ENCODE results near the gene FUNDC1. TPM values are rescaled to one million over a fixed set of nuclear protein-coding genes. Genes with fewer than 3 reads are reported as not detected.
"Not testable (repeated sequence)": the region's sequence is repeated elsewhere in the genome, so short reads cannot be mapped to it uniquely, and the experiment has no call there.

FUNDC1 gene, protein sequence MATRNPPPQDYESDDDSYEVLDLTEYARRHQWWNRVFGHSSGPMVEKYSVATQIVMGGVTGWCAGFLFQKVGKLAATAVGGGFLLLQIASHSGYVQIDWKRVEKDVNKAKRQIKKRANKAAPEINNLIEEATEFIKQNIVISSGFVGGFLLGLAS
- total RNA-seq (2014; rRNA removed; shearing (Covaris generic)): 15.9 and 19.4 TPM in 2 replicates

DNA sequence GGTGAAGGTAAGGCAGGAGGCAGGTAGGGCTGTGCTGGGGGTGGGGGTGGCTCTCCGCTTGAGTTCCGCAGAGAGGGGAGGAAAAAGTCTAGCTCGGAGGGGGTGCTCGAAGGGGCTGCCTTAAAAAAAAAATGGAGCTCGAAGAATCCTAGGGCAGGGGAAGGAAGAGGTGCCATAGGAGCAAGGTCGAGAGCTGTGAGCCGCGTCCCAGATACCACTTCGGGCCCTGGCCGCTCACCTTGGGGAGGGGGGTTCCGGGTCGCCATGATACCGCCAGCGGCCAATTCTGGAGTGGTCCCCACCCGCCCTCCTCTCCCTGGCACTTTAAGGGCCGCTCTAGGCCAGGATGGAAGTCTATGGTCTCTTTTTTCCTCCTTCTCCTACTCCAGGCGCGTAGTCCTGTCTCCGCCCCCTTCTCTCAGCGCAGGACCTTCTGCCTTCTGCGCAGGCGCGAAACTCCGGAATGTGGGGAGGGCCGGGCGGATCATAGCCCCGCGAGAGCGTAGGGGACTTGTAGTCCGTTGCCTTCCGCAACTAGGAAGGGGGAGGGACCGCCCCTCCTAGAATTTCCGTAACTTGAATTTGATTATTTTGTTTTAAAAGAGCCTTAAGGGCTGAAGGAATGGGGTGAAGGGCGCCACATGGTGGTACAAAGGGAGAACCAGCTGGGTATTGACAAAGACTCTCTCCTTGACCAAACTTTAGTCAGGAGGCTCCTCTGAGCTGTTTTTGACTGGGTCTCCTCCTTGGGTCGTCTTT is at the start of gene FUNDC1:
Gene FUNDC1, minus strand, starts transcription at position 293 of the 759 bp plus-strand sequence. Its CDS starts 27 bp downstream, at position 266.
- H3K27me3 ChIP-seq: no peaks in the 10 kb centered on the region
- peak within 1 kb of the TSS; percentile 70 for H3K4me3 ChIP-seq
- H3K4me1 ChIP-seq: no peaks in the 10 kb centered on the region
- no peaks in the 10 kb centered on the region for H3K9me3 ChIP-seq (replicated peaks)
- peak; percentile 90 to 92 for DNase-seq
- no peaks in the 10 kb centered on the region for H3K36me3 ChIP-seq
- H3K27ac ChIP-seq: peak within 1 kb of the TSS; percentile 75

DNA sequence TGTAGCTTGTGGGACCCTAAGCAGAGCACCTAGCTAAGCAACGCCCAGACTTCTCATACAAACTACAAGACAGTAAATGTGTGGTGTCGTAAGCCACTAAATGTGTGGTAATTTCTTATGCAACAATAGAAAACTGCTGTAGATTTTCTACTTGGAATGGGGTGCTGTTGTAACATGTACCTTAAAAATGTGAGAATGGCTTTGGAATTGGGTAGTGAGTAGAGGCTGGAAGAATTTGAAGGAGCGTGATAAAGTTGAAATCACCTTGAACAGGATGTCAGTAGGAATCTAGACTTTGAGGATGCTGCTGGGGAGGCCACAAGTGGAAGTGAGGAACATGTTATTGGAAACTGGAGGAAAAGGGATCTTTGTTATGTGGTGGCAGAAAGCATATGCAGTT is 43.2 kb upstream of the FUNDC1 start:
- H3K27ac ChIP-seq: no peak overlapping the region
- H3K36me3 ChIP-seq: no peaks in the 10 kb centered on the region
- no peak for DNase-seq
- H3K4me3 ChIP-seq: no peak overlapping the region
- no peaks in the 10 kb centered on the region for H3K9me3 ChIP-seq (replicated peaks)
- H3K4me1 ChIP-seq: no peaks in the 10 kb centered on the region
- H3K27me3 ChIP-seq: no peaks in the 10 kb centered on the region

DNA sequence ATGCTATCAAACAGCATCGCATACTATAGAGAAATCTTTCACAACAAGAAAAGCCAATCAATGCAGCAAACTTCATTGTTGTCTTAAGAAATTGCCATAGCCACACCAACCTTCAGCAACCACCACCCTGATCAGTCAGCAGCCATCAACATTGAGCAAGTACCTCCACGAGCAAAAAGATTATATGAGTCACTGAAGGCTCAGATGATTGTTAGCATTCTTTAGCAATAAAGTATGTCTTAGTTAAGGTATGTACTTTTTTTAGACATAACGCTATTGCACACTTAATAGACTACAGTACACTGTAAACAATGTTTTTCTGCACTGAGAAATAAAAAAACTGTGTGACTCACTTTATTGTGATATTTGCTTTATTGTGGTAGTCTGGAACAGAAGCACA is 37.8 kb upstream of the FUNDC1 start:
- DNase-seq: no peak
- H3K9me3 ChIP-seq (replicated peaks): no peaks in the 10 kb centered on the region

DNA sequence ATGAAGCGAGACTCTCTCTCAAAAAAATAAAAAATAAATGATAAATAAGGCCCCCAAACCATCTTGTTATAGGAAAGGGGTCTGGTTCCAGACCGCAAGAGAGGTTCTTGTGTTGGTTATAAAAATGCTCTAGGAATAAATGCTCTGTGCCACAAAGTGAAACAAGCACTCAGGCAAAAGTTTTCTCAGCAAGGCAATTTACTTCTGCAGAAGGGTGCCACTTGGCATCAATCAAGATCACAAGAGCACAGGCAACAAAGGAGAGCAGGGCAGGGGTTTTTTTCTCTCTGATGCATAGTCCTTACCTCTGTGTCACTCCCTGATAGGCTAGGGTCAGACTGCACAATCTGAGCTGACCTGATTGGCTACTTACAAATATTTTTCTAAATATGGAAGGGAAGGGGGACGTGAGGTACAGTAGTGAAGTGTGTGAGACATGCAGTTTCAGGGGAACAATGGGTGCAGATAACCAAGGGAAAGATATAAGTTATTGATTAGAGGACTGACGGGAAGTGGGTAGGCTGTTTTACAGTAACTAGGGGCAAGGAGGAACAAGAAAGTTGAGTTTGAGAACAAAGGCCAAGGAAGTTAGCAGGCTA is 29.8 kb upstream of the FUNDC1 start:
- Histone ChIP-seq H3K36me3 (no peaks in the 10 kb centered on the region), H3K27me3 (no peaks in the 10 kb centered on the region), H3K27ac (no peak overlapping the region), H3K4me3 (no peak overlapping the region), H3K4me1 (no peaks in the 10 kb centered on the region), H3K9me3 (replicated peaks) (no peaks in the 10 kb centered on the region)
- DNase-seq: no peak

More for the DNA sequence above, 37.8 kb upstream of the FUNDC1 start:
- Histone ChIP-seq H3K4me3 (no peak overlapping the region), H3K27me3 (no peaks in the 10 kb centered on the region), H3K36me3 (no peaks in the 10 kb centered on the region), H3K4me1 (no peaks in the 10 kb centered on the region), H3K27ac (no peak overlapping the region)

DNA sequence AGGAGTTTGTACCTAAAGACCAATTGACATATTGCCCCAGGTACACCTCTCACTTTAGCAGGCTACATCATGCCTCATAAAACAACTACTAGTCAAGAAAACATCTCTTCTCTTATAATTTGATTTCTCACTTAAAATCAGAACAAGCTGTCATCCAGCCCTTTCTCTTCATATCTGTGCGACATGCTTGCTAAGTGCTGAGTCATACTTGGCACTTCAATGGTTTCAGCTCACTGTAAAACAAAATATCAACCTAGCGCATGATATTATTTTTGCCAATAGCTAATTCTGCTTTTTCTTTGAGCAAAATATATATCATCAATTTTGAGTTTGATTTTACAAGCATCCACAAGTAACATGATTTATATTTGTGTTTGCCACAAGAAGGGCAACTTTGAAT is 27.9 kb upstream of the FUNDC1 start:
- no peak for DNase-seq
- H3K27me3 ChIP-seq: no peaks in the 10 kb centered on the region
- H3K4me3 ChIP-seq: no peak overlapping the region
- H3K27ac ChIP-seq: no peak overlapping the region
- no peaks in the 10 kb centered on the region for H3K4me1 ChIP-seq
- no peaks in the 10 kb centered on the region for H3K36me3 ChIP-seq
- no peaks in the 10 kb centered on the region for H3K9me3 ChIP-seq (replicated peaks)

DNA sequence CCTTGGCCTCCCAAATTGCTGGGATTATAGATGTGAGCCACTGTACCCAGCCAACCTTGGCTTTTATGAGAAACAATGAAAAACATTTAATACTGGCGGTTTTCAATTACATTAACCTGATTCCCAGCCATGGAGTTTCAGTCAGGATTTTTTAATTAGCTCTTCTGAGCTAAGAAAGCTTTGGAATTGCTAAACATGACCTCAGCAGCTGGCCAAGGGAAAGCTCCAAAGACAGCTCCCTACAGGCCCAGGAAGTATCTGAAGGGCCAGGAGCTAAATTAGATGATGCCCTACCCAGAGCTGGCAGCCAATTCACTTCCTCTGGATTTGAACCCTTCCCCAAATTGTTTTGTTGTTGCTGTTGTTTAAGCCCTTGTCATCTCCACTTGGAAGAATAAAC is 26.5 kb upstream of the FUNDC1 start:
- Histone ChIP-seq H3K4me1 (no peaks in the 10 kb centered on the region), H3K4me3 (no peak overlapping the region), H3K27me3 (no peaks in the 10 kb centered on the region), H3K9me3 (replicated peaks) (no peaks in the 10 kb centered on the region), H3K27ac (no peak overlapping the region), H3K36me3 (no peaks in the 10 kb centered on the region)
- DNase-seq: no peak

DNA sequence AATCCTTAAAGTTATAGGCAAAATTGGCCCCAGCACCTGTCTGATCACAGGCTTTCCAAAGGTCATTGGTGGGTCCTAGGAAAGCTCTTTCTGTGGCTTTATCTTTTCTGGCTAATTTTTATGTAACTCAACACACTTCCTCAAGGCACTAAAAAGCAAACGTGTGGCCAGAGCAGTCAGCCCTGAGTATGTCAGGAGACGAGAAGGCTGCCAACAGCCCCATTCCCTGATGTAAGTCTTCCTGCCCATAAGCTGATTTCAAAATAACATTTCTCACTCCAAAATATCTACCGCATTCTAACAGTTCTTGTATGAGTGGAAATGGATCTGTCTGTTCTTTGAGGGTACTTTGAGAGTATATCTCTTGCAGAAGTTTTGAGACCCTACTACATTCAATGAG is 25.5 kb upstream of the FUNDC1 start:
- H3K36me3 ChIP-seq: no peaks in the 10 kb centered on the region

DNA sequence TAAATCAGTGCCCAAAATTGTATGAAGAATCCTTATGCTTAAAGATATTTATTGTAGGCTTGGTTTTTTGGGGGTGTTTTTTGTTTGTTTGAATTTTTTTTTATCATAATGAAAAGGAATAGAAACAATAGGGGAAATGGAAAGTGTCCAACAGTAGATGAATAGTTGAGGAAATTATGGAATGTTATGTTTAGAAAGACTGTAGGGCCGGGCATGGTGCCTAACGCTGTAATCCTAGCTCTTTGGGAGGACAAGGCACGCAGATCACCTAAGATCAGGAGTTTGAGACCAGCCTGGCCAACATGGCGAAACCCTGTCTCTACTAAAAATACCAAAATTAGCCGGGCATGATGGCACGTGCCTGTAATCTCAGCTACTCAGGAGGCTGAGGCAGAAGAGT is 19.2 kb upstream of the FUNDC1 start:
- not testable (repeated sequence) for H3K4me1 ChIP-seq; H3K9me3 ChIP-seq (replicated peaks); DNase-seq; H3K4me3 ChIP-seq; H3K36me3 ChIP-seq; H3K27ac ChIP-seq; H3K27me3 ChIP-seq

More for the DNA sequence above, 25.5 kb upstream of the FUNDC1 start:
- Histone ChIP-seq H3K9me3 (replicated peaks) (no peaks in the 10 kb centered on the region), H3K27me3 (no peaks in the 10 kb centered on the region), H3K4me3 (no peak overlapping the region), H3K27ac (no peak overlapping the region), H3K4me1 (no peaks in the 10 kb centered on the region)
- DNase-seq: no peak

DNA sequence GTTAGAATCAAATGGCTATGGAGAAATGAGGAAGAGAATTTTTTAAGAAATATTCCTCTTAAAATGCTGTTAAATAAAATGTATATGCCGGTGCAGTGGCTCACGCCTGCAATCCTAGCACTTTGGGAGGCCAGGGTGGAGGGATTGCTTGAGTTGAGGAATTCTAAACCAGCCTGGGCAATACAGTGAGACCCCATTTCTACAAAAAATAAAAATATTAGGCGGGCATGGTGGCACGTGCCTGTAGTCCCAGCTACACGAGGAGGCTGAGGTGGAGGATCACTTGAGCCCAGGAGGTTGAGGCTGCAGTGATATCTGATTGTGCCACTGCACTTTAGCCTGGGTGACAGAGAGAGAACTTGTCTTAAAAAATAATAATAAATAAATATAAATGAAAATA is 7.9 kb upstream of the FUNDC1 start:
- Histone ChIP-seq H3K4me1 (no peaks in the 10 kb centered on the region), H3K27ac (no peak overlapping the region), H3K9me3 (replicated peaks) (no peaks in the 10 kb centered on the region), H3K4me3 (no peak overlapping the region), H3K36me3 (no peaks in the 10 kb centered on the region), H3K27me3 (no peaks in the 10 kb centered on the region)
- DNase-seq: no peak

DNA sequence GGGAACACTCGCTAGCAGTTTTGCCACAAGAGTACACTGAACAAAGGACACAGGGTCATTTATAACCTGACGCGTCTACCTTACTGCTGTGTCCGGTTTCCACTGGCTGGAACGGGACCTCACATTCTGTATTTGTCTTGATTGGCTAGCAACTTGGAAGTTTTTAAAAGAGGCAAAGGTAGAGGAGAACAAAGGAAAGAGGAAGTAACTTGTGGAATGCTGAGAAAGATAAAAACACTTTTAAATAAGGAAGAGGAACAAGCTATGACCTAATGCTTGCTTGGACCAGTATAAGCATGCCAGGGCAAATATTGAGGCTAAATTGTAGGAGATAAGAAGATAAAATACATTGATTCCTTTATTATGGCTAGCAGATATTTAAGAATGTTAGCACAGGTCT is 2.8 kb upstream of the FUNDC1 start:
- not testable (repeated sequence) for H3K9me3 ChIP-seq (replicated peaks); H3K36me3 ChIP-seq; H3K27ac ChIP-seq; H3K4me3 ChIP-seq; H3K4me1 ChIP-seq; H3K27me3 ChIP-seq; DNase-seq

DNA sequence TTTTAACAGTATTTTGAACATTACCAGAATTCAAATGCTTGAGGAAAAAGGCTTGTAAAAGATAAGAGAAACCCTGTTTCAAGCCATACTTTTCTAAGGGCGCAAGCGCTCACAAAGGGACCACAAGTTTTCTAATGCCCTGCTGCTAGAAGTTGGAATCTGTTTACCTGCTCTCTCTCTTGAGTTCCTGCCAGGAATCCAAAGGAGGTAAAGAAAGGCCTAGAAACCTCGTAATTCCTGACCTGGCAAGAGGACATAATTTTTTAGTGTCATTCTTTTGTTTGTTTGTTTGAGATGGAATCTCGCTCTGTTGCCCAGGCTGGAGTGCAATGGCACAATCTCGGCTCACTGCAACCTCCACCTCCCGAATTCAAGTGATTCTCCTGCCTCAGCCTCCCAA is 1.4 kb upstream of the FUNDC1 start:
- H3K4me1 ChIP-seq: no peaks in the 10 kb centered on the region
- no peaks in the 10 kb centered on the region for H3K9me3 ChIP-seq (replicated peaks)
- DNase-seq: no peak
- no peak overlapping the region for H3K27ac ChIP-seq
- no peak overlapping the region for H3K4me3 ChIP-seq
- H3K36me3 ChIP-seq: no peaks in the 10 kb centered on the region
- no peaks in the 10 kb centered on the region for H3K27me3 ChIP-seq

DNA sequence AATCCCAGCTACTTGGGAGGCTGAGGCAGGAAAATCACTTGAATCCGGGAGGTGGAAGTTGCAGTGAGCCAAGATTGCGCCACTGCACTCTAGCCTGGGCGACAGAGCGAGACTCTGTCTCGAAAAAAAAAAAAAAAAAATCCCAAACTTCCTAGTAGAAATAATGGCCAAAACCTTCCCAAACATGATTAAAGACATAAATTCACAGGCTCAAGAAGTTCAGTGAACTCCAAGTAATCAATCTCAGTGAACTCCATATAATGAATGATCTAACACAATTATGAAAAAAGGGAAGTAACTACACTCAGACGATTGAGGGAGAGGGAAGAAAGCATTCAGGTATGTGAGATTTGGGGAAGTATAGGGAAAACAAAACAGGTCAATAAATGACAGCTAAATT is 6.5 kb downstream of the FUNDC1 start:
- Histone ChIP-seq H3K4me1 (no peaks in the 10 kb centered on the region), H3K27me3 (no peaks in the 10 kb centered on the region), H3K36me3 (no peaks in the 10 kb centered on the region), H3K9me3 (replicated peaks) (no peaks in the 10 kb centered on the region), H3K27ac (no peak overlapping the region), H3K4me3 (no peak overlapping the region)
- DNase-seq: no peak

DNA sequence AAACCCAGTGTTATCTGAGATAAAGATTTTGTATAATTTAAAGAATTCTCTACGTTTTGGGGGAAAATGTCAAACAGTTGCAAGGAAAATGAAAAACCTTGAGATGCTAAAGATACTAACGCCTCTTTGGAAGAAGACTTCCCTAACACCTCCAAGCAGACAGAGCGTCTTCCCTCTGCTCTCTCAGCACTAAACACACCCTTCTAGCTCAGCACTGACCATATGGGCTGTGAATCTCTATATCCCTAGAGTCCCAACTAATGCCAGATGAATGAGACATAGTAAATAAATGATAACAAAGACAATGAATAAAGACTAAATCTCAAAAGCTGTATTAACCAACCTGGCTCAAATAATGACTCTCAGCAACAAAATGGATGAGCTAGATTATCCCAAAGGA is 13.3 kb downstream of the FUNDC1 start:
- no peak for DNase-seq
- H3K36me3 ChIP-seq: no peaks in the 10 kb centered on the region

DNA sequence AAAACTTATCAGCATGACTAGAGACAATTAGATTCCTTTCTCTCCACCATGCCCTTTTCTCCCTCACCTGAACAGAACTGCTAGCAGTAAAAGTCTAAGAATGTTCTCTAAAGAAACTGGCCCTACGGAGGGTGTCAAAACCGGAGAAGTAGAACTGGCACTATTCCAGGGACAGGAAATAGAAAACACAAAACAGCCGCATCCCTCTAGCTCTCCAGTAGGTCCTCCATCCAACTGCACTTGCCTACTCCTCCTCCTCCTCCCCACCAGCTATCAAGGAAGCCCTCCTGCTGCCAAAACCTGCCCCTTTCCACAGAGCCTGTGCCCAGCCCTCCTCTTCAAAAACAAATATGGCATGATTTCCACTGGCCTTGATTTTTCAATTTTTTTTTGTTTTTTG is 28.4 kb downstream of the FUNDC1 start:
- no peaks in the 10 kb centered on the region for H3K9me3 ChIP-seq (replicated peaks)
- H3K4me3 ChIP-seq: no peak overlapping the region
- no peaks in the 10 kb centered on the region for H3K4me1 ChIP-seq
- H3K36me3 ChIP-seq: no peaks in the 10 kb centered on the region
- DNase-seq: no peak
- no peak overlapping the region for H3K27ac ChIP-seq
- no peaks in the 10 kb centered on the region for H3K27me3 ChIP-seq

More for the DNA sequence above, 13.3 kb downstream of the FUNDC1 start:
- Histone ChIP-seq H3K9me3 (replicated peaks) (no peaks in the 10 kb centered on the region), H3K4me1 (no peaks in the 10 kb centered on the region), H3K27ac (no peak overlapping the region), H3K27me3 (no peaks in the 10 kb centered on the region), H3K4me3 (no peak overlapping the region)

DNA sequence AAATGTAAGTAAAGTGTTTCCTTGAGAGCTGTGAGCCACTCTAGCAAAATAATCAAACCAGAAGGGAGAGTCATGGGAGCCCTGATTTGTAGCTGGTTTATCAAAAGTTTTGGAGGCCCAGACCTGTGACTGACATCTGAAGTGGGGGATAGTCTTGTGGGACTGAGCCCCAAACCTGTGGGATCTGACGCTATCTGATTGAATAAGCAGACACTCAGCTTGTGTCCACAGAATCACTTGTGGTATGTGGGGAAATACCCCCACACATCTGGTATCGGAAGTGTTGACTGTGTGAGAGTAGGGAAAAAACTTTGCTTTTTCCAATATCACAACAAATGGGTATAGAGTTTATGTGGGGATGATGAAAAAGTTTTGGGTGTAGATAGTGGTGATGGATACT is 35.4 kb downstream of the FUNDC1 start:
- Histone ChIP-seq H3K36me3 (no peaks in the 10 kb centered on the region), H3K4me3 (no peak overlapping the region), H3K4me1 (no peaks in the 10 kb centered on the region), H3K27ac (no peak overlapping the region), H3K9me3 (replicated peaks) (no peaks in the 10 kb centered on the region), H3K27me3 (no peaks in the 10 kb centered on the region)
- no peak for DNase-seq
